ENCODE data around the gene RHD.
"Not testable (repeated sequence)": the region's sequence is repeated elsewhere in the genome, so short reads cannot be mapped to it uniquely, and the experiment has no call there.

DNA sequence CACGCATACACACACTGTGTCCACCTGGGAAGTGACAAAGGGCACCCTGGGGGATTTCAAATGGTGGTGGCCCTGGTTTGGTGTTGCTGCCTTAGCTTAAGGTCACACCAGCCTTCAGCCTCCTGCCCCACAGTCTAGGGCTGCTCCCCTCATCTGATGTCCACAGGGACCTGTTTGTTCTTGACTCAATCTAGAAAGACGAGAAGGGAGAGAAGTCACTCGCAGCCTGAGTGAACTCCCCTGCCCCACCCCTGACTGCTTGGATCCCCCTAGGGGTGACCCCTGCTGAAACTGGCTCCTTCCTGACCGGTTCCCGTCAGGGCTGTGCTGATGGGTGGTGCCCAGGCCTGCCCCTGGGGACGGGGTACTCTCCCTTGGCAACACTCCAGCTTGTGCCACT lies 14.9 kb downstream of the RHD start:
- TF ChIP-seq, protein P1, sequence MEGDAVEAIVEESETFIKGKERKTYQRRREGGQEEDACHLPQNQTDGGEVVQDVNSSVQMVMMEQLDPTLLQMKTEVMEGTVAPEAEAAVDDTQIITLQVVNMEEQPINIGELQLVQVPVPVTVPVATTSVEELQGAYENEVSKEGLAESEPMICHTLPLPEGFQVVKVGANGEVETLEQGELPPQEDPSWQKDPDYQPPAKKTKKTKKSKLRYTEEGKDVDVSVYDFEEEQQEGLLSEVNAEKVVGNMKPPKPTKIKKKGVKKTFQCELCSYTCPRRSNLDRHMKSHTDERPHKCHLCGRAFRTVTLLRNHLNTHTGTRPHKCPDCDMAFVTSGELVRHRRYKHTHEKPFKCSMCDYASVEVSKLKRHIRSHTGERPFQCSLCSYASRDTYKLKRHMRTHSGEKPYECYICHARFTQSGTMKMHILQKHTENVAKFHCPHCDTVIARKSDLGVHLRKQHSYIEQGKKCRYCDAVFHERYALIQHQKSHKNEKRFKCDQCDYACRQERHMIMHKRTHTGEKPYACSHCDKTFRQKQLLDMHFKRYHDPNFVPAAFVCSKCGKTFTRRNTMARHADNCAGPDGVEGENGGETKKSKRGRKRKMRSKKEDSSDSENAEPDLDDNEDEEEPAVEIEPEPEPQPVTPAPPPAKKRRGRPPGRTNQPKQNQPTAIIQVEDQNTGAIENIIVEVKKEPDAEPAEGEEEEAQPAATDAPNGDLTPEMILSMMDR (IDR thresholded peaks at IDR 0.05; ENCODE audit: low read depth, low read length, missing input control), result not testable (repeated sequence)
- TF ChIP-seq, protein P2, sequence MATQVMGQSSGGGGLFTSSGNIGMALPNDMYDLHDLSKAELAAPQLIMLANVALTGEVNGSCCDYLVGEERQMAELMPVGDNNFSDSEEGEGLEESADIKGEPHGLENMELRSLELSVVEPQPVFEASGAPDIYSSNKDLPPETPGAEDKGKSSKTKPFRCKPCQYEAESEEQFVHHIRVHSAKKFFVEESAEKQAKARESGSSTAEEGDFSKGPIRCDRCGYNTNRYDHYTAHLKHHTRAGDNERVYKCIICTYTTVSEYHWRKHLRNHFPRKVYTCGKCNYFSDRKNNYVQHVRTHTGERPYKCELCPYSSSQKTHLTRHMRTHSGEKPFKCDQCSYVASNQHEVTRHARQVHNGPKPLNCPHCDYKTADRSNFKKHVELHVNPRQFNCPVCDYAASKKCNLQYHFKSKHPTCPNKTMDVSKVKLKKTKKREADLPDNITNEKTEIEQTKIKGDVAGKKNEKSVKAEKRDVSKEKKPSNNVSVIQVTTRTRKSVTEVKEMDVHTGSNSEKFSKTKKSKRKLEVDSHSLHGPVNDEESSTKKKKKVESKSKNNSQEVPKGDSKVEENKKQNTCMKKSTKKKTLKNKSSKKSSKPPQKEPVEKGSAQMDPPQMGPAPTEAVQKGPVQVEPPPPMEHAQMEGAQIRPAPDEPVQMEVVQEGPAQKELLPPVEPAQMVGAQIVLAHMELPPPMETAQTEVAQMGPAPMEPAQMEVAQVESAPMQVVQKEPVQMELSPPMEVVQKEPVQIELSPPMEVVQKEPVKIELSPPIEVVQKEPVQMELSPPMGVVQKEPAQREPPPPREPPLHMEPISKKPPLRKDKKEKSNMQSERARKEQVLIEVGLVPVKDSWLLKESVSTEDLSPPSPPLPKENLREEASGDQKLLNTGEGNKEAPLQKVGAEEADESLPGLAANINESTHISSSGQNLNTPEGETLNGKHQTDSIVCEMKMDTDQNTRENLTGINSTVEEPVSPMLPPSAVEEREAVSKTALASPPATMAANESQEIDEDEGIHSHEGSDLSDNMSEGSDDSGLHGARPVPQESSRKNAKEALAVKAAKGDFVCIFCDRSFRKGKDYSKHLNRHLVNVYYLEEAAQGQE (IDR thresholded peaks at IDR 0.05), result not testable (repeated sequence)
- TF ChIP-seq RXRA (IDR thresholded peaks at IDR 0.05); TAF1 (conservative IDR thresholded peaks at IDR 0.05); RAD21 (IDR thresholded peaks at IDR 0.05): not testable (repeated sequence)
- TF ChIP-seq, protein P3, sequence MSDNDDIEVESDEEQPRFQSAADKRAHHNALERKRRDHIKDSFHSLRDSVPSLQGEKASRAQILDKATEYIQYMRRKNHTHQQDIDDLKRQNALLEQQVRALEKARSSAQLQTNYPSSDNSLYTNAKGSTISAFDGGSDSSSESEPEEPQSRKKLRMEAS (IDR thresholded peaks at IDR 0.05), result not testable (repeated sequence)
- TF ChIP-seq, protein P4, sequence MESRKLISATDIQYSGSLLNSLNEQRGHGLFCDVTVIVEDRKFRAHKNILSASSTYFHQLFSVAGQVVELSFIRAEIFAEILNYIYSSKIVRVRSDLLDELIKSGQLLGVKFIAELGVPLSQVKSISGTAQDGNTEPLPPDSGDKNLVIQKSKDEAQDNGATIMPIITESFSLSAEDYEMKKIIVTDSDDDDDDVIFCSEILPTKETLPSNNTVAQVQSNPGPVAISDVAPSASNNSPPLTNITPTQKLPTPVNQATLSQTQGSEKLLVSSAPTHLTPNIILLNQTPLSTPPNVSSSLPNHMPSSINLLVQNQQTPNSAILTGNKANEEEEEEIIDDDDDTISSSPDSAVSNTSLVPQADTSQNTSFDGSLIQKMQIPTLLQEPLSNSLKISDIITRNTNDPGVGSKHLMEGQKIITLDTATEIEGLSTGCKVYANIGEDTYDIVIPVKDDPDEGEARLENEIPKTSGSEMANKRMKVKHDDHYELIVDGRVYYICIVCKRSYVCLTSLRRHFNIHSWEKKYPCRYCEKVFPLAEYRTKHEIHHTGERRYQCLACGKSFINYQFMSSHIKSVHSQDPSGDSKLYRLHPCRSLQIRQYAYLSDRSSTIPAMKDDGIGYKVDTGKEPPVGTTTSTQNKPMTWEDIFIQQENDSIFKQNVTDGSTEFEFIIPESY (IDR thresholded peaks at IDR 0.05), result not testable (repeated sequence)
- TF ChIP-seq, protein P5, sequence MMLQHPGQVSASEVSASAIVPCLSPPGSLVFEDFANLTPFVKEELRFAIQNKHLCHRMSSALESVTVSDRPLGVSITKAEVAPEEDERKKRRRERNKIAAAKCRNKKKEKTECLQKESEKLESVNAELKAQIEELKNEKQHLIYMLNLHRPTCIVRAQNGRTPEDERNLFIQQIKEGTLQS (IDR thresholded peaks at IDR 0.05), result not testable (repeated sequence)
